Upper lobe of left lung (tissue), 4 donors: ENCODE measurements around the gene RASGRF2.
A peak's percentile ranks its signal among the peaks of the same experiment; 100 is the strongest.

ENCODE experiments used
- POLR2A ChIP-seq, 4 donors: fragments of 450-650 bp; IDR thresholded peaks; one replicate each; pipeline ENCODE4 v1.5.1; 2016 to 2017; ENCODE audit warnings: antibody characterized with exemption in 4 of 4, mild to moderate bottlenecking in 2 of 4
- POLR2AphosphoS5 ChIP-seq, 2 donors: sonication (generic); formaldehyde crosslinking; IDR thresholded peaks; one replicate each; pipeline ENCODE4 v1.5.1; 2017; ENCODE audit warnings: antibody characterized with exemption in 2 of 2
- TF ChIP-seq, protein P1 (sequence below), 6 experiments: fragments of 450-650 bp in 4 of 6; fragments of 200-600 bp in 2 of 6; sonication (generic) in 2 of 6; IDR thresholded peaks; one replicate each; pipeline ENCODE4 v1.5.1; 2016 to 2019; ENCODE audit warnings: antibody characterized with exemption in 6 of 6

DNA sequence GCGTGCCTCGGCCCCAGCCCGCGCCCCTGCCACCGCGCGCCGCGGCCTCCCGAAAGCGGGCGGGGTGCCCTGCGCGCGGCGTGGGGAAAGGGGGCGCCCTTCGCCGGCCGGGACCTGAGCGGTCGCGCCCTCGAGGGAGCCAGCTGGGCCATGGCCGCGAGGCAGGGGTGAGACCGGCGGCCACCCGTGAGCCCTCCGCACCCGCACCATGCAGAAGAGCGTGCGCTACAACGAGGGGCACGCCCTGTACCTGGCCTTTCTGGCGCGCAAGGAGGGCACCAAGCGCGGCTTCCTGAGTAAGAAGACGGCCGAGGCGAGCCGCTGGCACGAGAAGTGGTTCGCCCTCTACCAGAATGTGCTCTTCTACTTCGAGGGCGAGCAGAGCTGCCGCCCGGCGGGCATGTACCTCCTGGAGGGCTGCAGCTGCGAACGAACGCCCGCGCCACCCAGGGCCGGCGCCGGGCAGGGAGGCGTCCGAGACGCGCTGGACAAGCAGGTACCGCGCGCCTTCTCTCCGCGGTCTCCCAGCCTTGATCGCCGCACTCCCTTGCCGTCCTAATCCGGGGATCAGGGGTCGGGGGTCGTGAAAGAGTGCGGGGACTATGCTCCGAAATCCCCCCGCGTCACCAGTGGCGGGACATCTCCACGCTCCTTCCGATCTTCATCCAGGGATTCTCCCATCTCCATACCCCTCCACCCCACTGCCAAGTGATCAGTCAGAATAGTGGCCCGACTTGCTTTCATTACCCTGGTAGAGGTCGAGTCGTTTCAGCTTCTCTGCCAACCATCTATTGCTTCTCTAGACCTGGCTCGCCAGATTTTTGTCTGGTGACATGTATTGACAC, 590 bp downstream of the RASGRF2 start:
- TF ChIP-seq POLR2A (IDR thresholded peaks at IDR 0.05) (no peak), POLR2AphosphoS5 (IDR thresholded peaks at IDR 0.05) (no peak)
- TF ChIP-seq, protein P1, sequence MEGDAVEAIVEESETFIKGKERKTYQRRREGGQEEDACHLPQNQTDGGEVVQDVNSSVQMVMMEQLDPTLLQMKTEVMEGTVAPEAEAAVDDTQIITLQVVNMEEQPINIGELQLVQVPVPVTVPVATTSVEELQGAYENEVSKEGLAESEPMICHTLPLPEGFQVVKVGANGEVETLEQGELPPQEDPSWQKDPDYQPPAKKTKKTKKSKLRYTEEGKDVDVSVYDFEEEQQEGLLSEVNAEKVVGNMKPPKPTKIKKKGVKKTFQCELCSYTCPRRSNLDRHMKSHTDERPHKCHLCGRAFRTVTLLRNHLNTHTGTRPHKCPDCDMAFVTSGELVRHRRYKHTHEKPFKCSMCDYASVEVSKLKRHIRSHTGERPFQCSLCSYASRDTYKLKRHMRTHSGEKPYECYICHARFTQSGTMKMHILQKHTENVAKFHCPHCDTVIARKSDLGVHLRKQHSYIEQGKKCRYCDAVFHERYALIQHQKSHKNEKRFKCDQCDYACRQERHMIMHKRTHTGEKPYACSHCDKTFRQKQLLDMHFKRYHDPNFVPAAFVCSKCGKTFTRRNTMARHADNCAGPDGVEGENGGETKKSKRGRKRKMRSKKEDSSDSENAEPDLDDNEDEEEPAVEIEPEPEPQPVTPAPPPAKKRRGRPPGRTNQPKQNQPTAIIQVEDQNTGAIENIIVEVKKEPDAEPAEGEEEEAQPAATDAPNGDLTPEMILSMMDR (IDR thresholded peaks at IDR 0.05) = peak in 3 of 6 experiments; percentile 8 to 24 (median 9)
